ENCODE measurements around the gene PIK3CA. TPM values are rescaled to one million over a fixed set of nuclear protein-coding genes. Genes with fewer than 3 reads are reported as not detected.

The PIK3CA gene
- total RNA-seq, 4 donors from 2014 or later = 10.6 to 20.8 (median 17.2) TPM

DNA sequence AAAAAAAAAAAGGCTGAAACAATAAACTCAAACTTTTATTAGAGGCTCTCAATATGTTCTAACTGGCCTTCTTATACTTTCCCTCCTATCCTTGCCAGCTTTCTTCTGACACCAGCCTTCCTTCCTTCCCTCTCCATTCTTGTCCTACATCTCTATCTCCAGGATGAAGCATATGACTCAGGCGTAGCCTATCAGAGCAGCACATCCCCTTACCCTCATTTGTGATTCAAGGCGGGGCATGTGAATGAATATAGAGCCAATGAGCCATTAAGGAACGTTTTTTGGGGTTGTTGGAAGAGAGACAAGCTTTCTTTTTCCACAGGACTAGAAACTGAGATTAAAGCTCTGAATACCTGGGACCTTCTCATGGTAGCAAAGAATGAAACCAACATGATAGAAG is 127.8 kb downstream of the PIK3CA start:
- no peak for DNase-seq
- intact Hi-C loops (cut with DNase I) = no loop called here
- Histone ChIP-seq H3K27ac (no peak overlapping the region), H3K9me3 (no peaks in the 10 kb centered on the region), H3K4me3 (no peak overlapping the region), H3K27me3 (peaks cover 0 to 5% (median 0%) of the 10 kb centered on the region in 4 donors), H3K4me1 (no peaks in the 10 kb centered on the region), H3K36me3 (no peaks in the 10 kb centered on the region)
- 62 to 67% methylated on average over 3 of the region's 3 CpGs for WGBS, 2 donors
- no peak for TF ChIP-seq POLR2A (IDR thresholded peaks at IDR 0.05)

DNA sequence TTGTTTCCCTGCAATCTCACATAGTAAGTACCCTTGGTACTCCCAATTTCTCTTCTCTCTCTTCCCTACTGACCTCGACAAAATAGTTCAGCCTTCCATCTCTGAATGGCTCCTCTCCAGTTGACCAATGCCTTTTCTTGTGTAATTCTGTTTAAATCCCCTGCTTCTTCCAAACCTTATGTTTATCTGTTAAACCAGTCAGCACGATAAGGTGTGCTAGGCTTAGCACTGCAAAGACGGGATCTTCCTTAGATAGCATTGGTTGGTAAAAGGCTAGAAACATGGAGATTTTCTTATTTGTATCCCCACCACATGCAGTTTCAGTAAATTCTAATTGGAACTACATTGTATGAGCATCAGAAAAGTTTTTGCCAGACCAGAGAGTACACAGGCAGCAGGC is 128.6 kb downstream of the PIK3CA start:
- no peak for DNase-seq
- TF ChIP-seq POLR2A (IDR thresholded peaks at IDR 0.05) = no peak
- TF ChIP-seq, protein P1, sequence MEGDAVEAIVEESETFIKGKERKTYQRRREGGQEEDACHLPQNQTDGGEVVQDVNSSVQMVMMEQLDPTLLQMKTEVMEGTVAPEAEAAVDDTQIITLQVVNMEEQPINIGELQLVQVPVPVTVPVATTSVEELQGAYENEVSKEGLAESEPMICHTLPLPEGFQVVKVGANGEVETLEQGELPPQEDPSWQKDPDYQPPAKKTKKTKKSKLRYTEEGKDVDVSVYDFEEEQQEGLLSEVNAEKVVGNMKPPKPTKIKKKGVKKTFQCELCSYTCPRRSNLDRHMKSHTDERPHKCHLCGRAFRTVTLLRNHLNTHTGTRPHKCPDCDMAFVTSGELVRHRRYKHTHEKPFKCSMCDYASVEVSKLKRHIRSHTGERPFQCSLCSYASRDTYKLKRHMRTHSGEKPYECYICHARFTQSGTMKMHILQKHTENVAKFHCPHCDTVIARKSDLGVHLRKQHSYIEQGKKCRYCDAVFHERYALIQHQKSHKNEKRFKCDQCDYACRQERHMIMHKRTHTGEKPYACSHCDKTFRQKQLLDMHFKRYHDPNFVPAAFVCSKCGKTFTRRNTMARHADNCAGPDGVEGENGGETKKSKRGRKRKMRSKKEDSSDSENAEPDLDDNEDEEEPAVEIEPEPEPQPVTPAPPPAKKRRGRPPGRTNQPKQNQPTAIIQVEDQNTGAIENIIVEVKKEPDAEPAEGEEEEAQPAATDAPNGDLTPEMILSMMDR (IDR thresholded peaks at IDR 0.05) = no peak
- no peaks in the 10 kb centered on the region for H3K36me3 ChIP-seq
- H3K4me1 ChIP-seq = no peaks in the 10 kb centered on the region
- H3K9me3 ChIP-seq = no peaks in the 10 kb centered on the region
- H3K27ac ChIP-seq = no peak overlapping the region
- intact Hi-C loops (cut with DNase I) = no loop called here
- 81 to 87% methylated on average over 3 of the region's 3 CpGs for WGBS, 2 donors
- peaks cover 0 to 5% (median 0%) of the 10 kb centered on the region in 4 donors for H3K27me3 ChIP-seq
- no peak overlapping the region for H3K4me3 ChIP-seq

GRCh38 chr3:179278151-179278550 is 130.0 kb downstream of the PIK3CA start:
- H3K27me3 ChIP-seq = peaks cover 0 to 5% (median 0%) of the 10 kb centered on the region in 4 donors
- WGBS, 2 donors = 86 to 90% methylated on average over 1 of the region's 1 CpG
- DNase-seq = no peak
- H3K4me1 ChIP-seq = no peaks in the 10 kb centered on the region
- intact Hi-C loops (cut with DNase I) = no loop called here
- no peaks in the 10 kb centered on the region for H3K9me3 ChIP-seq
- H3K27ac ChIP-seq = no peak overlapping the region
- no peak overlapping the region for H3K4me3 ChIP-seq
- TF ChIP-seq POLR2A (IDR thresholded peaks at IDR 0.05) = no peak
- TF ChIP-seq, protein P1 (IDR thresholded peaks at IDR 0.05) = no peak
- no peaks in the 10 kb centered on the region for H3K36me3 ChIP-seq

- 58 to 66% methylated on average over 4 of the region's 4 CpGs for WGBS, 2 donors
- Histone ChIP-seq H3K27me3 (peaks cover 0 to 5% (median 0%) of the 10 kb centered on the region in 4 donors), H3K9me3 (no peaks in the 10 kb centered on the region), H3K27ac (no peak overlapping the region), H3K36me3 (no peaks in the 10 kb centered on the region), H3K4me1 (no peaks in the 10 kb centered on the region), H3K4me3 (no peak overlapping the region)
- intact Hi-C loops (cut with DNase I) = no loop called here
- no peak for TF ChIP-seq POLR2A (IDR thresholded peaks at IDR 0.05)
- TF ChIP-seq, protein P1 (IDR thresholded peaks at IDR 0.05) = no peak
- DNase-seq = no peak
Measured at GRCh38 chr3:179278932-179279693, 131.0 kb downstream of the PIK3CA start.

GRCh38 chr3:179279837-179280236 is 131.7 kb downstream of the PIK3CA start:
- 82 to 92% methylated on average over 1 of the region's 1 CpG for WGBS, 2 donors
- no peak for DNase-seq
- Histone ChIP-seq H3K4me1 (no peaks in the 10 kb centered on the region), H3K9me3 (no peaks in the 10 kb centered on the region), H3K27me3 (peaks cover 0 to 5% (median 0%) of the 10 kb centered on the region in 4 donors), H3K27ac (no peak overlapping the region), H3K36me3 (no peaks in the 10 kb centered on the region), H3K4me3 (no peak overlapping the region)
- no peak for TF ChIP-seq POLR2A (IDR thresholded peaks at IDR 0.05)
- TF ChIP-seq, protein P1 (IDR thresholded peaks at IDR 0.05) = no peak
- intact Hi-C loops (cut with DNase I) = no loop called here

Data from esophagus squamous epithelium (tissue), 5 donors.